Prostate gland (tissue), 2 donors: ENCODE data around the gene BOC. TPM values are rescaled to one million over a fixed set of nuclear protein-coding genes. Genes with fewer than 3 reads are reported as not detected.

ENCODE experiments used
- DNase-seq: peaks from one replicate; pipeline ENCODE4 v3.0.0-alpha.2; 2019; ENCODE audit warnings: low spot score
- H3K27ac ChIP-seq, 2 donors: fragments of 200-600 bp; sonication (generic); 2 replicates each; pipeline ENCODE4 v1.5.1; 2017 to 2019
- H3K27me3 ChIP-seq: fragments of 200-600 bp; sonication (generic); replicated peaks from 2 replicates; pipeline ENCODE4 v1.5.1; 2019; ENCODE audit not compliant: insufficient read depth
- H3K36me3 ChIP-seq, 2 donors: fragments of 200-600 bp; sonication (generic); 1 replicate in 1 of 2; 2 replicates in 1 of 2; pipeline versions ENCODE4 v1.5.1 to v1.8.1; 2017 to 2019
- H3K4me1 ChIP-seq: fragments of 200-600 bp; sonication (generic); replicated peaks from 2 replicates; pipeline ENCODE4 v1.5.1; 2019
- H3K4me3 ChIP-seq, 2 donors: fragments of 200-600 bp; sonication (generic); 2 replicates each; pipeline ENCODE4 v1.5.1; 2017 to 2019
- H3K9me3 ChIP-seq: fragments of 200-600 bp; sonication (generic); 2 replicates; pipeline ENCODE4 v1.5.1; 2017
- CTCF ChIP-seq, 4 experiments: fragments of 200-600 bp in 2 of 4; fragments of 450-650 bp in 2 of 4; sonication (generic) in 2 of 4; IDR thresholded peaks; 1 replicate in 3 of 4; 2 replicates in 1 of 4; pipeline ENCODE4 v1.5.1; 2016 to 2019; ENCODE audit warnings: antibody characterized with exemption in 4 of 4, mild to moderate bottlenecking in 2 of 4, moderate library complexity in 2 of 4
- POLR2A ChIP-seq: fragments of 450-650 bp; IDR thresholded peaks from one replicate; pipeline ENCODE4 v1.6.1; 2016; ENCODE audit warnings: antibody characterized with exemption, mild to moderate bottlenecking
- POLR2AphosphoS5 ChIP-seq: sonication (generic); formaldehyde crosslinking; IDR thresholded peaks from one replicate; pipeline ENCODE4 v1.6.1; 2017; ENCODE audit warnings: antibody characterized with exemption
- WGBS: methylation state at CpG from one replicate; pipeline ENCODE4 v1.1.5; 2018; 5-methylcytosine and 5-hydroxymethylcytosine counted together
- intact Hi-C: fragments of 100-400 bp; cut with DNase I; formaldehyde crosslinking; loops from one replicate; pipeline ENCODE4 v1.14.2; 2022
- total RNA-seq, 2 donors: library from RNA; depleted of rRNA; stranded (reverse); fragments of >200 nt; gene quantifications; one replicate each; pipeline ENCODE4 v1.1.0, GENCODE V29; 2016

Gene BOC
- total RNA-seq, 2 donors from 2014 or later = 41.4 to 42.3 TPM

- Histone ChIP-seq H3K27ac (no peak overlapping the region), H3K9me3 (no peaks in the 10 kb centered on the region), H3K4me3 (no peak overlapping the region), H3K36me3 (no peaks in the 10 kb centered on the region), H3K4me1 (no peaks in the 10 kb centered on the region), H3K27me3 (no peaks in the 10 kb centered on the region)
- no peak for DNase-seq
- TF ChIP-seq POLR2A (no peak), POLR2AphosphoS5 (no peak), CTCF (IDR thresholded peaks at IDR 0.05) (no peak)
- 83% methylated on average over 2 of the region's 2 CpGs for WGBS
- intact Hi-C loops = no loop called here
Measured at GRCh38 chr3:113300596-113300995, 89.2 kb downstream of the BOC start.

GRCh38 chr3:113304102-113304501, 92.7 kb downstream of the BOC start:
- no peak for DNase-seq
- Histone ChIP-seq H3K4me3 (no peak overlapping the region), H3K4me1 (no peaks in the 10 kb centered on the region), H3K36me3 (peaks cover 0 to 4% of the 10 kb centered on the region in 2 donors), H3K27ac (no peak overlapping the region), H3K27me3 (no peaks in the 10 kb centered on the region), H3K9me3 (no peaks in the 10 kb centered on the region)
- no peak for TF ChIP-seq POLR2A
- no peak for TF ChIP-seq CTCF (IDR thresholded peaks at IDR 0.05)
- TF ChIP-seq POLR2AphosphoS5 = no peak
- WGBS = 75% methylated on average over 3 of the region's 3 CpGs
- intact Hi-C loops = no loop called here

- TF ChIP-seq POLR2AphosphoS5 (no peak), POLR2A (no peak), CTCF (IDR thresholded peaks at IDR 0.05) (no peak)
- intact Hi-C loops = no loop called here
- WGBS = 76% methylated on average over 7 of the region's 7 CpGs
- no peaks in the 10 kb centered on the region for H3K9me3 ChIP-seq
- H3K36me3 ChIP-seq = peaks cover 0 to 4% of the 10 kb centered on the region in 2 donors
- H3K4me3 ChIP-seq = no peak overlapping the region
- no peak for DNase-seq
- no peak overlapping the region for H3K27ac ChIP-seq
- H3K4me1 ChIP-seq = no peaks in the 10 kb centered on the region
- no peaks in the 10 kb centered on the region for H3K27me3 ChIP-seq
Measured at GRCh38 chr3:113304856-113305540, 93.6 kb downstream of the BOC start.

GRCh38 chr3:113310960-113311359, 99.6 kb downstream of the BOC start:
- intact Hi-C loops = no loop called here
- no peaks in the 10 kb centered on the region for H3K9me3 ChIP-seq
- TF ChIP-seq POLR2AphosphoS5 (no peak), CTCF (IDR thresholded peaks at IDR 0.05) (no peak), POLR2A (no peak)
- H3K4me1 ChIP-seq = no peaks in the 10 kb centered on the region
- DNase-seq = no peak
- 86% methylated on average over 1 of the region's 1 CpG for WGBS
- no peak overlapping the region for H3K27ac ChIP-seq
- no peaks in the 10 kb centered on the region for H3K27me3 ChIP-seq
- H3K36me3 ChIP-seq = peaks cover 0 to 4% of the 10 kb centered on the region in 2 donors
- H3K4me3 ChIP-seq = no peak overlapping the region

GRCh38 chr3:113312416-113312815, 101.1 kb downstream of the BOC start:
- Histone ChIP-seq H3K27me3 (no peaks in the 10 kb centered on the region), H3K36me3 (no peaks in the 10 kb centered on the region), H3K9me3 (no peaks in the 10 kb centered on the region), H3K27ac (no peak overlapping the region), H3K4me1 (no peaks in the 10 kb centered on the region), H3K4me3 (no peak overlapping the region)
- 81% methylated on average over 3 of the region's 3 CpGs for WGBS
- intact Hi-C loops = no loop called here
- TF ChIP-seq CTCF (IDR thresholded peaks at IDR 0.05) (no peak), POLR2A (no peak), POLR2AphosphoS5 (no peak)
- no peak for DNase-seq
